ENCODE data around the gene TH.

The TH gene

DNA sequence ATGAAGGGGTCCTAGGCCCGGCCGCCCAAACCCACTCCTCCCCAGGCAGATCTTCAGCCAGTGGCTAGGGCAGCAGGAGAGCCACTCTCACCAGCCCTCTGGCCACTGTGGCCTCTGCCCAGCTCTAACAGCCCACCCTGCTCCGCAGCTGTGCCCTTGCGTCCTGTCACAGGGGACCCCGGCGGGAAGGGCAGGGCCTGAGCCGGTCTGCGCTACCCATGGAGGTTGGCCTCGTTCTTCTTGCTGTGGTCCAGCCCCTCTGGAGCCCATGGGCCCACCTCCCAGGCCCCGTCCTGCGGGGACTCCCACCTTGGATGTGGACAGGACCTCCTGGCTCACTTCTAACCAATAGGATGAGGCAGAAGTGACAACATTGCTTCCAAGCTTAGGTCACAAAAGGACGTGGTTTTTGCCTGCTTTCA lies 38.3 kb upstream of the TH start:
- in situ Hi-C loops (cut with MboI; ENCODE audit: low sequenced_read_pairs): loop anchor here (25.0 kb wide), 1 partner anchor 202 kb away; the partner anchor contains the start of gene TSSC4

DNA sequence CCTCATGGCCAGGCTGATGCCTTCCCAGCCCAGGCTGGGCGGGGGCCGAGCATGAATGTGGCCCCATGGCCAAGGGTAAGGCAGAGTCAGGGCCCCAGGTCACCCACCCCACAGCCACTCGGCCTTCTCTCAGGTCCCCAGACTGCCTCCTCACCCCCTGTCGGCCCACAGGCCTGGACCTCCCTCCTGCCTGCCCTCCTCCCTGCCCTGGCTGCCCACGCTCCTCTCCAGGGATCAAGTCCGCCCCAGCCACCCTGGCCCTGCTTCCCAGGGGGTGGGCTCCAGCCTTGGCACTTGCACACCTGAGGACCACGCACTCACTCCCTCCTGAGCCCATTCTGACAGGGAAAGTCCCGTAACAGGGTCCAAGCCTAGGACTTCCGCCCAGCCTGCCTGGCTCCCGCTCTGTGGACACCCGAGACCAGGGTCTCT lies 37.8 kb upstream of the TH start:
- in situ Hi-C loops (cut with MboI; ENCODE audit: low sequenced_read_pairs): loop anchor here (25.0 kb wide), 1 partner anchor 203 kb away; the partner anchor contains the start of gene TSSC4

DNA sequence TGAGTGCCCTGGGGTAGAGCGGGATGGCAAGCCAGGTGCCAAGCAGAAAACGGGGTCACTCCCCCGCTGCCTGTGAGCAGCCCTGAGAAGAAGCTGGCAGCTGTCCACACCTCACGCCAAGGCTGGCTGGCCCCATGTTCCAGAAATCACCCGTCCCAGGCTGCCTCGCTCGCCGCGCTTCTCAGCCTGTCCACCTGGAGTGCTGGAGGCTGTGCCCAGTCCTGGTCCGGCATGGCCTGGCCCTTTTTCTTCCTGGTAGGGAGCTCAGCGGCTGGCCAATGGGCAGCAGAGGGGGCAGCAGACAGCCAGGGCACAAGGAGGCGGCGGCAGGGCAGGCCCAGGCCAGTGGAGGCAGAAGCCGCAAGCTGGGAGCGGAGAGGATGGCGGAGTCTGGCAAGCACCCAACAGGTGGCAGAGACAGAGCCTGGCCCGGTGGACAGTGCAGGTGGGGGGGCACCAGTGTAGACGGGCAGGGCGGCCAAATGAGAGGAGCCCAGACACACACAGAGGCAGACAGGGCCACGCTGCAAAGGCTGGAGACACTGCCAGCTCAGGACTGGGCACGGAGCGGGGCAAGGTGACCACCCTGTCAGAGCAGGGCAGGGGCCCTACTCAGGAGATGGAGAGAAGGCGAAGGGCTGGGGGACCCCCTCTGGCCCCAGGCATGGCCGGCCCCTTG lies 37.2 kb upstream of the TH start:
- in situ Hi-C loops (cut with MboI; ENCODE audit: low sequenced_read_pairs): loop anchor here (25.0 kb wide), 1 partner anchor 203 kb away; the partner anchor contains the start of gene TSSC4

DNA sequence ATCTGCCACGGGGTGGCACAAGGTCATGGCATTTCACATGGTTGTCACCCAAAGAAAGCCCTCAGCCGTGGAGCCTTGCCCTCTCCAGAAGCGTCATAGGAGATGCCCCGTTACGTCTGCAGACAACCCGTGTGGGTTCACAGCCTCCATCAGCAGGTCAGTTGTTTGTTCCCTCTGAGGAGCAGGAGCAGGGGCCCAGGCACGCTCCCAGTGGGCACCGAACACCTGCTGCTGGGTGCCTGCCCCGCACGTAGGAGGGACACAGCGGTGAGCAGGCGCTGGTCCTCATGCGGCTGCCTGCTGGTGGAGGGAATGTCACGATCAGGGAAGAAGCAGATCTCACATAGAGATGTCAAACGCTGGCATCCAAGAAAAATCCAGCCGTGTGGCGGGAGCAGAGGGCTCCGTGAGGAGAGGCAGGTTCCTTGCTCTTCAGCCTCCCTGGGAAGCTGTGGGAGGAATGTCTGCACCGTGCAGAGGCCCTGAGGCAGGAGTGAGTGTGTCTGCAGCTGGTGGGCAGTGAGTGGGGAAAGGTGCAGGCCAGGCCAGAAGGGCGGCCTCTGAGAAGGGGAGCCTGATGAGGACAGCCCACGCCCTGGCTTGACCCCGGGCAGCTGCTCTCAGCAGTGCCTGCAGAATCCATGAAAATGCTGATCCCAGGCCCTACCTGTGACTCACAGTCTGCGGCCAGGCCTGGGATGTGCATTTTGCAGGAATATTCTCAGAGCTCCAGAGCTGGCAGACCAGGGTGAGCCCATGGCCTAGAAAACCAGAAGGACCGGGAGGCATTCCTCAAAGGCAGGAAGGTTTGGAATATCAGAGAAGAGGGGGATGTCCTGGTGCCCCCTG lies 36.4 kb upstream of the TH start:
- in situ Hi-C loops (cut with MboI; ENCODE audit: low sequenced_read_pairs): loop anchor here (25.0 kb wide), 1 partner anchor 204 kb away; the partner anchor contains the start of gene TSSC4

DNA sequence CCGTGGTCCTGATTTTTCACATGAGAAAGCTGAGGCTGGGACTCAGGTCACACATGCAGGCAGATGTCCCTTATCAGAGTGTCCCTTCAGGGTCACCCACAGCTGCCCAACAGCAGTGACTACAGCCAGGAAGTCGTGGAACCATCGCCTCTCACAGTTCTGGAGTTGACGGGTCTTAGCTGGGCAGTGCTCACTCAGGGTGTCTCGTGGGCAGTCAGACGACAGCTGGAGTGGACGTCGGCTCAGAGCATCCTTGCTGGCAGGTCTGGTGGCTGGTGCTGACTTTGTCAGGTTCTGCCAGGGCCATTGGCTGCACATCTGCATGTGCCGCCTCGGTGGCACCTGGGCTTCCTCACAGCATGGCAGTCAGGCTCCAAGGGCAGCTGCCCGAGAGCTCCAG lies 35.6 kb upstream of the TH start:
- in situ Hi-C loops (cut with MboI; ENCODE audit: low sequenced_read_pairs): loop anchor here (25.0 kb wide), 1 partner anchor 205 kb away; the partner anchor contains the start of gene TSSC4

DNA sequence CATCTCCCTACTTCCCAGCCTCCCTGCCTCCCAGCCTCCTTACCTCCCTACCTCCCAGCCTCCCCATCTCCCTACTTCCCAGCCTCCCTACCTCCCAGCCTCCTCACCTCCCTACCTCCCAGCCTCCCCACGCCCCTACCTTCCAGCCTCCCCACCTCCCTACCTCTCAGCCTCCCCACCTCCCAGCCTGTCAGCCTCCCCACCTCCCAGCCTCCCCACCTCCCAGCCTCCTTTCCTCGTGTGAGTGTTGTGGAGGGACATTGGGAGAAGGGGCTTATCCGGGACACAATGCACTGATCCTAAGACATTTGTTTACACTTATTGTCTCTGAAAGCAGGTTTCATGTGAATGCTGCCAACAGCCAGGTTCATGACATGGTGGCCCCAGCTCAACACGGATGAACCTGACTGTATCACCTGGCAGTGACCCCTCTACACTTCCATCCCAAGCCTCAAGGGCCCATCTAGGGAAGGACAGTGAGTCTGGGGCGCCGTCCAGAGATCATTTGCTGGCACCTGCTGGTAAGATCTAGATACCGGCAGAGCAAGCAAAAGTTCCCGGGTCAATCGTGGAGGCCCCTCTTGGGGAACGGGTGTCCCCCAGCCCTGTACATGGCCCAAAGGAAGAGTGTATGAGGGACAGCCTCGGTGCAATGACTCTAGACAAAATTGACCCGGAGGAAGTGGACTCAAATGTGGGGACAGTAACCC lies 34.5 kb upstream of the TH start:
- in situ Hi-C loops (cut with MboI; ENCODE audit: low sequenced_read_pairs): loop anchor here (25.0 kb wide), 1 partner anchor 206 kb away; the partner anchor contains the start of gene TSSC4

DNA sequence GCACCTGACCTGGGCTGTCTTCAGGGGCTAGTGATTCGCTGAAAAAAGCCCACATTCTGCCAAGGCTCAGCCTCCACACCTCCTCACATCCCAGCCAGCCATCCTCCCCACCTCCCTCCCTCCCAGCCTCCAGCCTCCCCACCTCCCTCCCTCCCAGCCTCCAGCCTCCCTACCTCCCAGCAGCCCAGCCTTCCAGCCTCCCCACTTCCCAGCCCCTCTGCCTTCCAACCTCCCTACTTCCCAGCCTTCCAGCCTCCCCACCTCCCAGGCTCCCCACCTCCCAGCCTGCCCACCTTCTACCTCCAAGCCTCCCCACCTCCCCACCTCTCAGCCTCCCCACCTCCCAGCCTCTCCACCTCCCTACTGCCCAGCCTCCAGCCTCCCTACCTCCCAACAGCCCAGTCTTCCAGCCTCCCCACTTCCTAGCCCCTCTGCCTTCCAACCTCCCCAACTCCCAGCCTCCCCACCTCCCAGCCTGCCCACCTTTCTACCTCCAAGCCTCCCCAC lies 33.7 kb upstream of the TH start:
- in situ Hi-C loops (cut with MboI; ENCODE audit: low sequenced_read_pairs): loop anchor here (25.0 kb wide), 1 partner anchor 207 kb away; the partner anchor contains the start of gene TSSC4

DNA sequence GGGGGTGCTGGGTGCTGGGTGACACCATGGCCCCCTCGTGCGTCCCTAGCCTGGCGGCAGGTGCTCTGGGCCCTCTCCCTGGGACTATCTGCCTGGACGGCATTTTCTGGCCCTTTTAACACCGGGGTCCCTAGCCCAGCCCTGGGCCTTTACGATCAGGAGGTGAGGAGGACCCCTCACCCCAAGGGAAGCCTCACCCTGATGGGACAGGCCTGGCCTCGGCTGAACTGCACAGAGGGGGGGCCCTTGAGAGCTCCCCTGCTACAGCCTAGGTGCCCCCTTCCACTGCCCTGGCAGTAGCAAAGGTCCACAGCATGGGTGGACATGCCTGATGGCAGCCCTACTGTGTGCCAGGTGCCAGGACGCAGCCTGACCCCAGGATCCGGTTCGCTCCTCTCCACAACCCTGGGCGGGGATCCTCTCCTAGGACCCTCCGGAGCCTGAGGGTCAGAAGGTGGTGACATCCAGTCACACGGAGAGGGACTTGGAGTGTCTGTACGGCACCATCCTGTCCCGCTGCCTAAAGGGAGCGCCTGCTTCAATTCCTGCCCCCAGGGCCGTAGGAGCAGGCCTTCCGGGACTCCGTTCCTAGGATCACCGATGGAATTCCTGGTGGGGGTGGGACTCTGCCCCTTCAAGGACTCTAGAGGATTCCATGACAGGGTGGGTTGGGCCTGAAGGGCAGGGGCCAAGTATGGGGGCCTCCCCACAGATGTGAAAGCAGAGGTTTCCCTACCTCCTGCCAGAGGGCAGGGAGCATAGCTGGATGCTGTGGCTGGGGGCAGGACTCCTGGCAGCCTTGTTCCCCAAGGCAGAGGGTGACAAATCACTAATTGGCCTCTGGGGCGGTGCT lies 33.0 kb upstream of the TH start:
- in situ Hi-C loops (cut with MboI; ENCODE audit: low sequenced_read_pairs): loop anchor here (25.0 kb wide), 1 partner anchor 208 kb away; the partner anchor contains the start of gene TSSC4

DNA sequence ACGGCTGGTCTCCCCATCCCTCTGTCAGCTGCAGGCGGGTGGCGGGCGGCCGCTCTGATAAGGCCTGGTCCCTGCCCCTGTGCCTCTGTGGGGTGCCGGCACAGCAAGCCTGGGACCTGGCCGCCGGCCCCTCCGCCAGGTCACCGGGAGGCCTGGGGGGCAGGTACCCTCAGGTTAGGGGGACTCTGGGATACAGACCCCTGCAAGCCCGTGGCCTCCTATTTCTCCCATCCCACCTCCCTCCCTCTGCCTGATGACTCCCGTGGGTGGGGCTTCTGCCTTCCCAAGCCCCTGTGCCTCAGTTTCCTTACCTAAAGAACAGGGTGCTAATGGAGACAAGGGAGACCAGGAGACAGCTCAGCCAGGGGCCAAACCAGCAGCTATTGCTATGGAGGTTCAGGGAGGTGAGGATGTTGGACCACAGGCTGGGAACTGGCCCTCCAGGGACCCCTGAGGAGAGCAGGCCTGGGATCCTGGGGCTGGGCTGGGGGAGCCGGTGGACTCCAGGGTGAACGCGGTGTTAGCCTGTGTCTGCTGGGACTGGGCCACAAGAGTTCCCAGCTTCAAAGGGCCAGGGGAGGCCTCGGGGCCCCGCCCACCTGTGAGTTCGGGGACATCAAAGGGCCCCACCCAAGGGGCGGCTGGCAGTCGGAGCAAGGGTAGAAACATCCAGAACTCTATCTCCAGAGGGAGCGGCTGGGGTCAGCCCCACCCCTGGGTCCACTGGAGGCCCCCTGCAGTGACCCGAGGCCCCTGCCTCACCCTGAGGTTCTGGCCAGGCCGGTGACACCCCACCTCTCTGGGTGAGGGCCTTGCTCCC lies 32.0 kb upstream of the TH start:
- in situ Hi-C loops (cut with MboI; ENCODE audit: low sequenced_read_pairs): loop anchor here (25.0 kb wide), 1 partner anchor 209 kb away; the partner anchor contains the start of gene TSSC4

DNA sequence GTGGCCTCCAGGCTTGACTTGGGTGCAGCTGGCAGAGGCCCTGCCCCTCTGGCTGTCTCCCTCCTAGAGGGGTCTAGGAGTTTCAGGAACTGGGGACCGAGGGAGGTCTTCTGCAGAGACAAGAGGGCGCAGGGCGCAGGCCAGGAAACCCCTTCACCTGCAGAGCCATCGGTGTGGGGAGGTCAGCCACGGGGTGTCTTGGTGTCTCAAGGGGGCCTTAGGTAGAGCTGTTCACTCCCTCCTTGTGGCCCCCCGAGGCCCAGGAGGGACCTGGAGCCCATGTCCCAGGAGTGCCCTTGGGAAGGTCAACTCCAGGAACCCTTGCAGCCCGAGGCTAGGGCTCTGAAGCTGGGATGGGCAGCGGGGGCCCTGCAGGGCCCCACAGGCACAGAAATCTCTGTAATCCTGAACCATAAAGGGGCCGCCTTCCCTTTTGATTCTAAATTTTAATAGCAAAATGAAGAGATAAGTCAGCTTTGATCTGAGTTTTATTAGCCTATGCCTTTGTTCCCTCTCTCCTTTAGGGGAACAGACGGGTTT lies 31.4 kb upstream of the TH start:
- in situ Hi-C loops (cut with MboI; ENCODE audit: low sequenced_read_pairs): loop anchor here (25.0 kb wide), 1 partner anchor 209 kb away; the partner anchor contains the start of gene TSSC4

DNA sequence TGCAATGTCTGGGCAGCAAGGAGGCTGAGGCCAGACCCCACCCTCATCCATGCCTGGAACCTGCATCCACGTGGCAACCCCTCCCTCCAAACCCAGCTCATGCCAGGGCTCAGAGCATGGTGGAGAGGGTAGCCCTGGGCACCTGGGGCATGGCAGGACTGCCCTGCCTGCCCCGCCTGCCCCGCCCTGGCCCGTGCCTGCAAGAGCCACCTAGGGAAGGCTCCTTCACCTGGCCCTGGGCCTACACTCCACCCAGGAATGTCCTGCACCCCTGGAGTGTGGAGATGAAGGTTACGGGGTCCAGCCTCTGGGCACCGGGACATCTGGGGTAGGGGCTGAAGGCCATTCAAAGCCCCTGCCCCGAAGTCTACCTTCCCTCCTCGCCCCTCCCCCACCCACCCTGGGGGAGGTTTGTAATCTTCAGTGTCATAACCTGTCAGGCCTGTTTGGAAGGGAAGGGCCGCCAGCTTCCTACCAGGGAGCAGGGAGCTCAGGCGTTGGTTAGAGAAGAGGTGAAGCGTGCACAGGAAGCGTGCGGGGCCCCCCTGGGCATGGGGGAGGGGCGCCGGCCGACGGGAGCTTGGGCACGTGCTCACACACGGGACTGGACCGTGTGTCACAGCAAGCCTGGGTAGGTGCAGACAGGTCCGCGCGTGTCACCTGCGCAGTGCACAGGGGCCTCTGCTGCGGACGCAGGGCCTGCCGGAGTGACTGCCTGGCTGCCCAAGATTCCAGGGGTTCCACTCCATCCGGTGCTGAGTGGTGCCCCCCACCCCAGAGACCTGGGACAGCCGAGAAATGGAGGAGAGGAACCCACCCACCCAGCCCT lies 30.7 kb upstream of the TH start:
- in situ Hi-C loops (cut with MboI; ENCODE audit: low sequenced_read_pairs): loop anchor here (25.0 kb wide), 1 partner anchor 210 kb away; the partner anchor contains the start of gene TSSC4

DNA sequence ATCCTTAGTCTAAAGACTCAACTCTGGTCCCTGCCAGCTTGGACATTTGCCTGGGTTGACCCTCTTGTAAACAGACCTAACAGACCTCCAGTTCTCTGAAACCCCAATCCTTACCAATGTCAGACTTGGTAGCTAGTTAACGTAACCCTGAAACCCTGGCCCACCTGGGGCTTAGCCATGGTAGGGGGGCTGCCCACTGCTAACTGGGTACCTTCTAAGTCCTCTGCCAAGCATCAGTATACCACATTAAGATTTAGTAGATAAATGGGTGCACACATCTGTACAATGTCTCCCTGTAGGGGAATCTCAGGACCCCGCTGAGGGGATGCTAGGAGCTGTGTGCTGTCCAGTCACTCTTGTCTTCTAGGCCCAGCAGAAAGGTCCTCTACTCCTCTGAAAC lies 29.9 kb upstream of the TH start:
- in situ Hi-C loops (cut with MboI; ENCODE audit: low sequenced_read_pairs): loop anchor here (25.0 kb wide), 1 partner anchor 211 kb away; the partner anchor contains the start of gene TSSC4

DNA sequence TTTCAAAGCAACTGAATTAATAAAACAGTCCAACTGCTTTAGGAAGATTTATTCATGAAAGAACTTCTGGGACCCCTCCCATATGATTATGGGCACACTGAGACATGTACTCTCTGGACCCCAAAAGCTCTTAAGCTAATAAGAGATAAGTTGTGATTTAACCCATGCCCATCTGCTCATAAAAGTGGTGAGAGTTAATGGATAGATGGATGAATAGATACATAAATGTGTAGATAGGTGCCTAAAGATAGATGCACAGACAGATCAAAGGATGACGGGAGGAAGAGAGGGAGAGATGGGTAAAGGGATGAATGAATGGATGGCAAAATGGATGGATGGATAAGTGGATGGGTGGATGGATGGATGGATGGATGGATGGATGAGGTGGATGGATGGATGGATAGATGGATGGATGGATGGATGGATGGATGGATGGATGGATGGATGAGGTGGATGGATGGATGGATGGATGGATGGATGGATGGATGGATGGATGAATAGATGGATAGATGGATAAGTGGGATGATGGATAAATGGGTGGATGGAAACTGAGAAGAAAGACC lies 29.4 kb upstream of the TH start:
- in situ Hi-C loops (cut with MboI; ENCODE audit: low sequenced_read_pairs): loop anchor here (25.0 kb wide), 1 partner anchor 211 kb away; the partner anchor contains the start of gene TSSC4

DNA sequence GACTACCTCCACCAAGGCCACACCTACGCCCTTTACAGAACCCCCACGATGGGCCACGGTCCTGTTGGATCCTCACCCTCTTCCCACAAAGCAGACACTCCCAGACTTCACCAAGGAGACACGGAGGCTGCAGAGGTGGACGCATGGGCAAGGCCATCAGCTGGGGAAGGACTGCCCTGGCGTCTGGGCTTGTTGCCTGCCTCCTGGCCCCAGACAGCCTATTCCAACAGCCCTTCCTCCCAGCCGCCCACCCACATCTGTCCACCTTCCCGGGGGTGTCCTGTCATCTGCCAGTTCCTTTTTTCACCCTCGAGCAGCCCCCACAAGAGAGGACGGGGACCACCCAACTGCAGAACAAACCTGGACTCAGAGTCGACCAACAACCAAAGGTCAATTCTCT lies 28.9 kb upstream of the TH start:
- in situ Hi-C loops (cut with MboI; ENCODE audit: low sequenced_read_pairs): loop anchor here (25.0 kb wide), 1 partner anchor 212 kb away; the partner anchor contains the start of gene TSSC4

DNA sequence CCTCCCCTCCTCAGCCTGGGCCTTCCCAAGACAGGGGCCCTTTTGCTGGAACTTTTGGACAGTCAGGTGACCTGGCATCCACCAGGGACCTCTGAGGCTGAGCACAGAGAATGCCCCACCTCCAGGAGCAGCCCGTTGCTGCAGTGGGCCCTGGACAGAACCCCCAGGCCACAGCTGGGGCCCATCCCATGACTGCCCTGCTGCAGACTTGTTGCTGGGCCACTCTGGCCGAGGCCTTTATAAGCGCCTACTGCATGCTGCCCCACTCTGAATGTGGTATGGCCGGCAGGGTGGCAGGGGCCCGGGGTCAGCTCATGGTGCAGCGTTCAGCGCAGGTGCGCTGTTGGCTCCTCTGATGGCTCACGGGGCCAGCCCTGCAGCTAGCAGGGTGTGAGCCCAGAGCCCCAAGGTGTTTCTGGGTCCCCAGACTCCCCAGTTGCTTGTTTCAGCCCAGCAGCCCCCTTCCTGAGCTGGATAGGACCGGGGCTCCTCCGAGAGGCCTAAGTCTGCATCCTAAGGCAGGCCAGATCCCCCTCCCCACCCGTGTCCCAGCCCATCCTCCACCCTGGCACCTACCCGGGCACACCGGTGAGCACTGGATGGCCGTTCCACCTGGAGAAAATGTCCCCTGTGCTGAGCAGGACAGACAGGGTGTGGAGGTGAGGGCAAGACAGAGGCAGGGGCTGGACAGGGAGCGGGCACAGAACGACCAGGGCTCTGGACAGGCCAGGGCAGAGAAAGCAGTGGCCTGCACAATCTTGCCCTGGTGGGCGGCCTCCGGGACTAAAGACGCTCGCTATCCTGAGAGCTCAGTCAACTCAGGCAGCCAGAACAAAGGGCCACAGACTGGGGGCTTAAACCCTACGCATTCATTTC lies 28.1 kb upstream of the TH start:
- in situ Hi-C loops (cut with MboI; ENCODE audit: low sequenced_read_pairs): loop anchor here (25.0 kb wide), 3 partner anchors 213 to 688 kb away; partner anchors contain the start of genes CDKN1C and TSSC4

Measured in HL-60/S4 treated with retinoic acid at 250 ng/mL for 4 days and 3 days (cell line).